Astrocyte of the spinal cord (primary cell): ENCODE results near the gene EAF1.
"Not testable (repeated sequence)": the region's sequence is repeated elsewhere in the genome, so short reads cannot be mapped to it uniquely, and the experiment has no call there.

ENCODE experiments used
- DNase-seq: peaks from one replicate; pipeline ENCODE4 v3.0.0; 2011; ENCODE audit warnings: low read depth, low spot score
- H3K4me3 ChIP-seq: 2 replicates; pipeline ENCODE4 v1.5.1; 2011; ENCODE audit warnings: low read depth, mild to moderate bottlenecking, low read length, moderate library complexity
- CTCF ChIP-seq: IDR thresholded peaks from 2 replicates; pipeline ENCODE4 v1.5.1; 2012; ENCODE audit warnings: low read depth, mild to moderate bottlenecking, low read length, inconsistent platforms
- in situ Hi-C: cut with HindIII; loops from 2 replicates; pipeline ENCODE4 v1.10.0; 2017; ENCODE audit warnings: low sequenced_read_pairs

The EAF1 gene

DNA sequence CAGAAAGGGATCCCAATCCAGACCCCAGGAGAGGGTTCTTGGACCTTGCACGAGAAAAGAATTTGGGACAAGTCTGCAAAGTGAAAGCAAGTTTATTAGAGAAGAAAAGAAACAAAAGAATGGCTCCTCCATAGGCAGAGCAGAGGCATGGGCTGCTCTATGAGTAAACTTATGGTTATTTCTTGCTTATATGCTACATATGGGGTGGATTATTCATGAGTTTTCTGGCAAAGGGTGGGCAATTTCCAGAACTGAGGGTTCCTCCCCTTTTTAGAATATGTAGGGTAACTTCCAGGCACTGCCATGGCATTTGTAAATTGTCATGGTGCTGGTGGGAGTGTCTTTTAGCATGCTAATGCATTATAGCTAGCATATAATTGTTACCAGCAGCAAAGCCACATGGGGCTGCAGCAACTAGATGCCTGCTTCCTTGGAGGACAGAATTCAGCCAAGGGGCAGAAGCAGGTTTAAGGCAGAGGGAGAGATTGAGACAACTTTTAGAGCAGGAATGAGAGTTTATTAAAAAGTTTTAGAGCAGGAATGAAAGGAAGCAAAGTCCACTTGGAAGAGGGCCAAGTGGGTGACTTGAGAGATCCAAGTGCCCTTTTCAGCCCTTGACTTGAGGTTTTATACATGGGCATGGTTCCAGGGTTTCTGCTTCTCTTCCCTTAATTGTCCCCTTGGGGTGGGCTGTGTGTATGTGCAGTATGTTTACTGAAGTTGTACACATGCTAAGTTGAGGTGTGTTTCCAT lies 41.3 kb upstream of the EAF1 start:
- DNase-seq: no peak
- in situ Hi-C loops: no loop called here

DNA sequence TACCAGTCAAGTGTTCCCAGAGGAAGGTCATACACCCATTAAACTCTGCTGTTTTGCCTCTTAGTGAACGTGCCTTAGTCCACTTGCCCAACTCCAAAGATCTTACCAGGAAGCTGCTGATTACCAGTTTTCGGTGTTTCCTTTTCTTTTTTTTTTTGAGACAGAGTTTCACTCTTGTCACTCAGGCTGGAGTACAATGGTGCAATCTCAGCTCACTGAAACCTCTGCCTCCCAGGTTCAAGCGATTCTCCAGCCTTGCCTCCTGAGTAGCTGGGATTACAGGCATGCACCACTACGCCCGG lies 40.8 kb upstream of the EAF1 start:
- H3K4me3 ChIP-seq, DNase-seq, in situ Hi-C loops: not testable (repeated sequence)

More for the DNA sequence above, 41.3 kb upstream of the EAF1 start:
- no peak for TF ChIP-seq CTCF
- no peak overlapping the region for H3K4me3 ChIP-seq

- H3K4me3 ChIP-seq: no peak overlapping the region
- DNase-seq: no peak
- TF ChIP-seq CTCF: no peak
- in situ Hi-C loops: no loop called here
Observed at GRCh38 chr3:15387171-15387581, 40.2 kb upstream of the EAF1 start.

DNA sequence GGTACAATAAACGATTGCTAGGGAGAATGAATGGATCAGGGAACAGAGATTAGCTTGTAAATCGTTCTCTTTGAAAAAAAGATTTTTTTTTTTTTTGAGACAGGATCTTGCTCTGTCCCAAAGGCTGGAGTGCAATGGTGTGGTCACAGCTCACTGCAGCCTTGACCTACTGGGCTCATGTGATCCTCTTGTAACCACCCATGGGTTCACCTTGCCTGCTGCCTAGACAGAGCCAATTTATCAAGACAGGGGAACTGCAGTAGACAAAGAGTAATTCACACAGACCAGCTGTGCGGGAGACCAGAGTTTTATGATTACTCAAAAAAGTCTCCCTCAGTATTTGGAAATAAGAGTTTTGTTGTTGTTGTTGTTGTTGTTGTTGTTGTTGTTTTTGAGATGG lies 39.7 kb upstream of the EAF1 start:
- TF ChIP-seq CTCF: no peak
- in situ Hi-C loops: no loop called here

GRCh38 chr3:15388335-15388734 lies 39.1 kb upstream of the EAF1 start:
- DNase-seq, H3K4me3 ChIP-seq, in situ Hi-C loops: not testable (repeated sequence)

More for the DNA sequence above, 39.7 kb upstream of the EAF1 start:
- H3K4me3 ChIP-seq: no peak overlapping the region
- DNase-seq: no peak

GRCh38 chr3:15390460-15390859 lies 36.9 kb upstream of the EAF1 start:
- no peak for TF ChIP-seq CTCF
- in situ Hi-C loops: no loop called here

GRCh38 chr3:15391007-15391406 lies 36.4 kb upstream of the EAF1 start:
- no peak for TF ChIP-seq CTCF
- in situ Hi-C loops: no loop called here
- no peak for DNase-seq
- H3K4me3 ChIP-seq: no peak overlapping the region

More at GRCh38 chr3:15390460-15390859, 36.9 kb upstream of the EAF1 start:
- no peak for DNase-seq
- no peak overlapping the region for H3K4me3 ChIP-seq

GRCh38 chr3:15393252-15393651 lies 34.1 kb upstream of the EAF1 start:
- H3K4me3 ChIP-seq, in situ Hi-C loops, DNase-seq: not testable (repeated sequence)

- H3K4me3 ChIP-seq, in situ Hi-C loops, DNase-seq: not testable (repeated sequence)
Observed at GRCh38 chr3:15398731-15399133, 28.7 kb upstream of the EAF1 start.
